ENCODE measurements around the gene CCDC134. TPM values are rescaled to one million over a fixed set of nuclear protein-coding genes. Genes with fewer than 3 reads are reported as not detected.

Gene CCDC134
- total and polyA plus RNA-seq, 9 of the 15 experiments (the other 6 are each of a cell fraction or from before 2014, with no cell fraction given), result 0.56 to 11.9 (median 5.3) TPM

DNA sequence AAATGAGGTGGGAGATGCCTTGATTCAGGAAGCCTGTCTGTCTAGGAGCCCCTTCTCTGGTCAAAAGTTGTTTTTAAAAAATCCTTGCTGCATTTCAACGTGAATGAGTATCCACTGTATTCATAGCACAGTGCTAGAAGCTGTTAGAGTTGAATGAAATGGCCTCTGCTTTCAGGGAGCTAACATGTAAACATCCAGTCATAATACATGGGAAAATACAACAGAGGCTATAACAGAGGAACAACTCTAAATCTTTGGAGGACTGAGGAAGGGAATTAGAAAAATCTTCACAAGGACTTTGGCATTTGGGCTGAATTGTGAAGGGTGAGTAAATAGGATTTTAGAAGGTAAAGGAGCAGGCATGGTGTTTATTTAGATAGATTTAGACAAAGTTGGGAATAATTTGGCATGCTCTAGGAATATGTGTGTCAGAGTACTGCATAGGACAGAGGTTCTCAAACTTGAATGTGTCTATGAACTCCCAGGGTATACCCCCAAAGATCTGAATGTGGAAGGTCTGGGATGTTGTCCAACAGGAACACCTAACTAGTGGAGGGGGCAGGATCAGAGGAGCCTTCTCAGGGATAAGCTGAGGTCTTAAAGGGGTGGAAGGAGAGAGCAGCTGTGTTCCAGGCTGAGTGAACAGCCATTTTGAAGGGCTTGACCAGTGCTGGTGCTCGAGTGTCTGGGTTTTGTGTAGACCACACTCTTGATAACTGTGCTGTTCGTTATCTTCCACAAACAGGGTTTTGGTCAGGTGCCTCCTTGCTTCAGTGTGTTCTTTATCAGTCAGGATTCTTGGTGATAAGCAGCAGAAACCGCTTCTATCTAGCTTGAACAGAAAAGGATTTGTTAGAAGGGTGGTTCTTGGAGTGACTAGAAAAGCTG is 45.1 kb downstream of the CCDC134 start (continued):
- TF ChIP-seq PURB (CRISPR knock-in tag; IDR thresholded peaks at IDR 0.05; ENCODE audit: low read depth), result no peak
- TF ChIP-seq, protein P1, sequence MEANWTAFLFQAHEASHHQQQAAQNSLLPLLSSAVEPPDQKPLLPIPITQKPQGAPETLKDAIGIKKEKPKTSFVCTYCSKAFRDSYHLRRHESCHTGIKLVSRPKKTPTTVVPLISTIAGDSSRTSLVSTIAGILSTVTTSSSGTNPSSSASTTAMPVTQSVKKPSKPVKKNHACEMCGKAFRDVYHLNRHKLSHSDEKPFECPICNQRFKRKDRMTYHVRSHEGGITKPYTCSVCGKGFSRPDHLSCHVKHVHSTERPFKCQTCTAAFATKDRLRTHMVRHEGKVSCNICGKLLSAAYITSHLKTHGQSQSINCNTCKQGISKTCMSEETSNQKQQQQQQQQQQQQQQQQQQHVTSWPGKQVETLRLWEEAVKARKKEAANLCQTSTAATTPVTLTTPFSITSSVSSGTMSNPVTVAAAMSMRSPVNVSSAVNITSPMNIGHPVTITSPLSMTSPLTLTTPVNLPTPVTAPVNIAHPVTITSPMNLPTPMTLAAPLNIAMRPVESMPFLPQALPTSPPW (CRISPR knock-in tag; IDR thresholded peaks at IDR 0.05), result peak; percentile 75
- no peak for TF ChIP-seq ZNF75A (CRISPR knock-in tag; IDR thresholded peaks at IDR 0.05)
- TF ChIP-seq BCOR (IDR thresholded peaks at IDR 0.05), result peak; percentile 79
- TF ChIP-seq BACH1 (tag; IDR thresholded peaks at IDR 0.05), result 0 out of 2 replicates have a peak, but pooled peaks have one; percentile 34
- TF ChIP-seq ATF1 (CRISPR knock-in tag; IDR thresholded peaks at IDR 0.05), result no peak
- no peak for TF ChIP-seq ATF1 (tag; IDR thresholded peaks at IDR 0.05)
- TF ChIP-seq, protein P2, sequence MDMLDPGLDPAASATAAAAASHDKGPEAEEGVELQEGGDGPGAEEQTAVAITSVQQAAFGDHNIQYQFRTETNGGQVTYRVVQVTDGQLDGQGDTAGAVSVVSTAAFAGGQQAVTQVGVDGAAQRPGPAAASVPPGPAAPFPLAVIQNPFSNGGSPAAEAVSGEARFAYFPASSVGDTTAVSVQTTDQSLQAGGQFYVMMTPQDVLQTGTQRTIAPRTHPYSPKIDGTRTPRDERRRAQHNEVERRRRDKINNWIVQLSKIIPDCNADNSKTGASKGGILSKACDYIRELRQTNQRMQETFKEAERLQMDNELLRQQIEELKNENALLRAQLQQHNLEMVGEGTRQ (CRISPR knock-in tag; IDR thresholded peaks at IDR 0.05), result peak; percentile 49
- peak; percentile 70 for TF ChIP-seq ELF4 (CRISPR knock-in tag; IDR thresholded peaks at IDR 0.05)
- TF ChIP-seq ZNF707 (CRISPR knock-in tag; conservative IDR thresholded peaks at IDR 0.05), result no peak
- no peak for TF ChIP-seq POLR3G (IDR thresholded peaks at IDR 0.05; ENCODE audit: extremely low read depth, insufficient read length, insufficient replicate concordance)
- no peak for TF ChIP-seq FOXP1 (CRISPR knock-in tag; IDR thresholded peaks at IDR 0.05)
- TF ChIP-seq CAMTA2 (CRISPR knock-in tag; conservative IDR thresholded peaks at IDR 0.05), result no peak
- TF ChIP-seq TCFL5 (CRISPR knock-in tag; conservative IDR thresholded peaks at IDR 0.05), result no peak
- no peak for TF ChIP-seq SIRT6 (IDR thresholded peaks at IDR 0.05; ENCODE audit: low read depth, low read length)
- TF ChIP-seq GATA2 (CRISPR knock-in tag; IDR thresholded peaks at IDR 0.05), result peak; percentile 81
- TF ChIP-seq EHMT2 (IDR thresholded peaks at IDR 0.05), result no peak
- TF ChIP-seq, protein P3, sequence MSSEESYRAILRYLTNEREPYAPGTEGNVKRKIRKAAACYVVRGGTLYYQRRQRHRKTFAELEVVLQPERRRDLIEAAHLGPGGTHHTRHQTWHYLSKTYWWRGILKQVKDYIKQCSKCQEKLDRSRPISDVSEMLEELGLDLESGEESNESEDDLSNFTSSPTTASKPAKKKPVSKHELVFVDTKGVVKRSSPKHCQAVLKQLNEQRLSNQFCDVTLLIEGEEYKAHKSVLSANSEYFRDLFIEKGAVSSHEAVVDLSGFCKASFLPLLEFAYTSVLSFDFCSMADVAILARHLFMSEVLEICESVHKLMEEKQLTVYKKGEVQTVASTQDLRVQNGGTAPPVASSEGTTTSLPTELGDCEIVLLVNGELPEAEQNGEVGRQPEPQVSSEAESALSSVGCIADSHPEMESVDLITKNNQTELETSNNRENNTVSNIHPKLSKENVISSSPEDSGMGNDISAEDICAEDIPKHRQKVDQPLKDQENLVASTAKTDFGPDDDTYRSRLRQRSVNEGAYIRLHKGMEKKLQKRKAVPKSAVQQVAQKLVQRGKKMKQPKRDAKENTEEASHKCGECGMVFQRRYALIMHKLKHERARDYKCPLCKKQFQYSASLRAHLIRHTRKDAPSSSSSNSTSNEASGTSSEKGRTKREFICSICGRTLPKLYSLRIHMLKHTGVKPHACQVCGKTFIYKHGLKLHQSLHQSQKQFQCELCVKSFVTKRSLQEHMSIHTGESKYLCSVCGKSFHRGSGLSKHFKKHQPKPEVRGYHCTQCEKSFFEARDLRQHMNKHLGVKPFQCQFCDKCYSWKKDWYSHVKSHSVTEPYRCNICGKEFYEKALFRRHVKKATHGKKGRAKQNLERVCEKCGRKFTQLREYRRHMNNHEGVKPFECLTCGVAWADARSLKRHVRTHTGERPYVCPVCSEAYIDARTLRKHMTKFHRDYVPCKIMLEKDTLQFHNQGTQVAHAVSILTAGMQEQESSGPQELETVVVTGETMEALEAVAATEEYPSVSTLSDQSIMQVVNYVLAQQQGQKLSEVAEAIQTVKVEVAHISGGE (CRISPR knock-in tag; IDR thresholded peaks at IDR 0.05), result peak in 1 of 3 experiments; percentile 71; a peak in 1 of 6 replicates
- TF ChIP-seq NFE2 (IDR thresholded peaks at IDR 0.05; ENCODE audit: low read depth), result no peak
- TF ChIP-seq MXI1 (IDR thresholded peaks at IDR 0.05; ENCODE audit: low read depth, low read length), result no peak
- peak; percentile 58 for TF ChIP-seq EP400 (IDR thresholded peaks at IDR 0.05)
- TF ChIP-seq HSF4 (CRISPR knock-in tag; IDR thresholded peaks at IDR 0.05; ENCODE audit: borderline replicate concordance), result no peak

Measured in K562 (cell line).